ENCODE measurements around the gene SHISA6. TPM values are rescaled to one million over a fixed set of nuclear protein-coding genes. Genes with fewer than 3 reads are reported as not detected.

SHISA6 gene
- total RNA-seq, 1 donor from 2014 or later = 1.4 TPM

DNA sequence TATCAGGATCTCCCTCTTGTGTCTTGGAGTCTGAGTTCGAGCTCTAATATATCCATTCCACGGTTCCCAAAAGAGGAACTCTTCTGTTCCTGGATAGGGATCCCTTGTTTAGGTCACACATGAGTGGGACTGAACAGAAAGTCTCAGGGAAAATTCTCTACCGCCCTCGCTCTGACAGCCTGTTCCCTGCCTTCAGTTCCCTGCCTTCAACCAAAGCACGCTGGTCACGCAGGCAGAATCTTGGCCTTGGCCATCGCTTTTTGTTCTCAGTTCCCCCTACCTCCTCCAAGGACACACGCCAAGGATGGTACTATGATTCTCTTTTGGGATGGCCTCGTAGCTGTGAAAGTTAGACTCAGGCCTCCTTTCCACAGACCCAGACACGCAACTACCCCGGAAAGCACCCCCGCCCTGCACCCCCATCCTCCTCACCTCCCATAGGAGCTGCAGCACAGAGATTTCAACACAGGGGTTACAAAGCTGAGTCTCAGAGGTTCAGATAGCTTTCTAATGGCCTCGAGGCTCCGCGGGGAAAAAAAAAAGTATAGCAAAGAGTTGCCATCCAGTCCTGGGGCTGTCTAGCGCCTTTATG, 1.5 kb upstream of the SHISA6 start:
- no peak overlapping the region for H3K27ac Mint-ChIP-seq (ENCODE audit: unreplicated experiment)
- no peak for TF ChIP-seq CTCF (conservative IDR thresholded peaks at IDR 0.05)
- no peaks in the 10 kb centered on the region for H3K36me3 Mint-ChIP-seq (ENCODE audit: low read depth)
- DNase-seq (ENCODE audit: low read depth, low spot score) = no peak
- peaks cover 7% of the 10 kb centered on the region for H3K4me1 Mint-ChIP-seq
- H3K4me3 Mint-ChIP-seq = peak overlapping the region; percentile 75
- no peaks in the 10 kb centered on the region for H3K9me3 Mint-ChIP-seq
- peaks cover 80% of the 10 kb centered on the region for H3K27me3 Mint-ChIP-seq (ENCODE audit: low read depth)

GRCh38 chr17:11240041-11240840, 772 bp upstream of the SHISA6 start:
- peaks cover 11% of the 10 kb centered on the region for H3K4me1 Mint-ChIP-seq
- no peaks in the 10 kb centered on the region for H3K9me3 Mint-ChIP-seq
- no peak overlapping the region for H3K27ac Mint-ChIP-seq (ENCODE audit: unreplicated experiment)
- no peaks in the 10 kb centered on the region for H3K36me3 Mint-ChIP-seq (ENCODE audit: low read depth)
- TF ChIP-seq CTCF (conservative IDR thresholded peaks at IDR 0.05) = peak; percentile 35
- peak; percentile 32 for DNase-seq (ENCODE audit: low read depth, low spot score)
- peaks cover 84% of the 10 kb centered on the region for H3K27me3 Mint-ChIP-seq (ENCODE audit: low read depth)
- H3K4me3 Mint-ChIP-seq = peak overlapping the region; percentile 75

DNA sequence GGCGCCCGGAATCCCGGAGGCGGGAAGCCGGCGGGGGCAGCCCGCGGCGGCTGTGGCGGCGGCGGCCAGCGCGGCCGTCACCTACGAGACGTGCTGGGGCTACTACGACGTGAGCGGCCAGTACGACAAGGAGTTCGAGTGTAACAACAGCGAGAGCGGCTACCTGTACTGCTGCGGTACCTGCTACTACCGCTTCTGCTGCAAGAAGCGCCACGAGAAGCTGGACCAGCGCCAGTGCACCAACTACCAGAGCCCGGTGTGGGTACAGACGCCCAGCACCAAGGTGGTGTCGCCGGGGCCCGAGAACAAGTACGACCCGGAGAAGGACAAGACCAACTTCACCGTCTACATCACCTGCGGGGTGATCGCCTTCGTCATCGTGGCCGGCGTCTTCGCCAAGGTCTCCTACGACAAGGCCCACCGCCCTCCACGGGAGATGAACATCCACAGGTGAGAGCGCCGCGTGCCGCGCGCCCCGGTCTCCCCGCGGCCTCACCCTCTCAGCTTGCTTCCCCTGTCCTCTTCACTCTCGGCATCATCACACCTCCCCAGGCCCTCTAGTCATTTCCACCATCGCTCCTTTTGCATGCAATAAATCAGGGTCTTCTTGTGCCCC, 706 bp downstream of the SHISA6 start:
- no peak for TF ChIP-seq CTCF (conservative IDR thresholded peaks at IDR 0.05)
- Mint-ChIP-seq H3K4me1 (peaks cover 12% of the 10 kb centered on the region), H3K36me3 (ENCODE audit: low read depth) (no peaks in the 10 kb centered on the region), H3K27ac (ENCODE audit: unreplicated experiment) (no peak overlapping the region), H3K4me3 (peak overlapping the region; percentile 74), H3K9me3 (no peaks in the 10 kb centered on the region), H3K27me3 (ENCODE audit: low read depth) (peaks cover 82% of the 10 kb centered on the region)
- no peak for DNase-seq (ENCODE audit: low read depth, low spot score)

DNA sequence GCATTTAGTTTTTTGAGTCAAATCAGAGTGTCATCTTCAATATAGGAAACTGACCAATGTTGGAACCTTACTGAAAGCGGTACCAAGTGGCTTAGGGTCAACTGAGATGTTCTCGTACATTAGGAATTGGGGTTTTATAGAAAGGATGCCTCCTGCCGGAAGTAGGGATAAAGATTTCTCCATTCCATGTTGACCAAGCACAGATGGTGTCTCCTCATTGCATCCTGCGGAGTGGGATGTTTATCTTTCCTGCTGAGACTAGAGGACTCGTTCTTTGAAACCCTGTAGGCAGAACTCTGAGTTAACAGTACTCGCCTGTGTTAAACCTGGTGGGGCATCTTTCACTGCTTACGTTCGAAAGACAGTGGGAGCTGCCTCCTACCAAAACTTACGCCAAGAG, 1.4 kb downstream of the SHISA6 start:
- Mint-ChIP-seq H3K4me1 (peaks cover 18% of the 10 kb centered on the region), H3K27ac (ENCODE audit: unreplicated experiment) (no peak overlapping the region), H3K27me3 (ENCODE audit: low read depth) (peaks cover 82% of the 10 kb centered on the region), H3K4me3 (peak overlapping the region; percentile 74), H3K9me3 (no peaks in the 10 kb centered on the region), H3K36me3 (ENCODE audit: low read depth) (no peaks in the 10 kb centered on the region)
- no peak for TF ChIP-seq CTCF (conservative IDR thresholded peaks at IDR 0.05)
- DNase-seq (ENCODE audit: low read depth, low spot score) = no peak

- H3K27me3 Mint-ChIP-seq (ENCODE audit: low read depth) = peaks cover 64% of the 10 kb centered on the region
- H3K4me3 Mint-ChIP-seq = peak overlapping the region; percentile 28
- no peaks in the 10 kb centered on the region for H3K36me3 Mint-ChIP-seq (ENCODE audit: low read depth)
- H3K9me3 Mint-ChIP-seq = no peaks in the 10 kb centered on the region
- TF ChIP-seq CTCF (conservative IDR thresholded peaks at IDR 0.05) = no peak
- DNase-seq (ENCODE audit: low read depth, low spot score) = no peak
- H3K4me1 Mint-ChIP-seq = peaks cover 15% of the 10 kb centered on the region
- H3K27ac Mint-ChIP-seq (ENCODE audit: unreplicated experiment) = no peak overlapping the region
These were observed 3.8 kb downstream of the SHISA6 start for GRCh38 chr17:11244776-11245175.
